ENCODE data around the gene FSIP1. TPM values are rescaled to one million over a fixed set of nuclear protein-coding genes. Genes with fewer than 3 reads are reported as not detected.

FSIP1 gene
- total and polyA plus RNA-seq, 5 donors, result 0.16 to 0.53 (median 0.34) TPM

GRCh38 chr15:39700375-39700700 is 82.3 kb downstream of the FSIP1 start:
- intact Hi-C loops (cut with DNase I), result no loop called here
- 92% methylated on average over 1 of the region's 1 CpG for WGBS

GRCh38 chr15:39699516-39700374 is 82.9 kb downstream of the FSIP1 start:
- Histone ChIP-seq H3K4me3 (ENCODE audit: low read length) (no peak overlapping the region), H3K9me3 (ENCODE audit: control insufficient read depth, low read length) (no peaks in the 10 kb centered on the region), H3K27me3 (ENCODE audit: control insufficient read depth, insufficient read depth) (no peaks in the 10 kb centered on the region), H3K27ac (ENCODE audit: low read length) (no peak overlapping the region), H3K4me1 (ENCODE audit: control insufficient read depth, insufficient read depth, low read length) (no peaks in the 10 kb centered on the region)
- DNase-seq (no peak), ATAC-seq (no peak)
- intact Hi-C loops (cut with DNase I), result no loop called here
- 60% methylated on average over 3 of the region's 3 CpGs for WGBS

More at GRCh38 chr15:39700375-39700700, 82.3 kb downstream of the FSIP1 start:
- no peak overlapping the region for H3K4me3 ChIP-seq (ENCODE audit: low read length)
- DNase-seq (no peak), ATAC-seq (no peak)
- H3K4me1 ChIP-seq (ENCODE audit: control insufficient read depth, insufficient read depth, low read length), result no peaks in the 10 kb centered on the region
- no peaks in the 10 kb centered on the region for H3K27me3 ChIP-seq (ENCODE audit: control insufficient read depth, insufficient read depth)
- H3K27ac ChIP-seq (ENCODE audit: low read length), result no peak overlapping the region
- H3K9me3 ChIP-seq (ENCODE audit: control insufficient read depth, low read length), result no peaks in the 10 kb centered on the region

DNA sequence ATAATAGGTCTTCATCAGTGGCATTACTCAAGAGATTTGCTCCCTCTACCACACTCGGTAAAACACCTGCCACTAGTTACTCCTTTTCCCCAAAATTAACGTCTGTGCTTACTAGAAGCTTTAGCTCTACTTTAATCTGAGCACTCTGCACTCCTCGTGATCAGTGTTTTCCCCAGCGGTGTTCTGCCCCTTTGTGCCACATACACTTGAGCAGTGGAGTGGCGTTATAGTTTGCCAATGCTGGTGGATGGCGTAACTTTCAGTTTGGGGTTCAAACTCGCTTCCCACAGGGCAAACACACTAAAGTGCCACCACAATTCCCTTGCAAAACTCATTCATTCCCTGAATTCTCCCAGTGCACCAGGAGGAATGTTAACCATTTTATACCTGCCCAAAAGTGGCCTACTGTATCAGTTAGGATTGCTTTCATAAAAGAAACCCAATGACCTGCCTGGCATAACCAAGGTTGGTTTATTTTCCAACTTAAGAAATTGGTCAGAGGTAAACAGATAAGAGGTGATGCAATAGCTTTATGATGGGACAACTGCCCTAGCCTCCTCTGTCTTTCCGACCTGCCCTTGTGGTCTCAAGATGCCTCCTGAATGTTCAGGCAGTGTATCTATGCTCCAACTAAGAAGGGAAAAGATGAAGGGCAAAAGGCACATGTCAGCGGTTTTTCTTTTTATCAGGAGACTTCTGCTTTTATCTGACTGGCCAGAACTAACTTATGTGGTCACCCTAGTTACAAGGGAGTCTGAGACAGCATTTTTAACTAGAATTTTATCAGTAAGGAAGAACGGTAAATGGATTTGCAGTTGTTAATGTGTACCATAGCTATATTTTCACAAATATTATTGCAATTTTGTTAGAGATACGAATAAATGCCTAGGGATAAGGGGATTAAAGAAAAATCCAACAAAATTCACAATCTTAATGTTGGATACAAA is 83.9 kb downstream of the FSIP1 start:
- no peaks in the 10 kb centered on the region for H3K9me3 ChIP-seq (ENCODE audit: control insufficient read depth, low read length)
- intact Hi-C loops (cut with DNase I), result no loop called here
- H3K4me1 ChIP-seq (ENCODE audit: control insufficient read depth, insufficient read depth, low read length), result no peaks in the 10 kb centered on the region
- H3K27ac ChIP-seq (ENCODE audit: low read length), result no peak overlapping the region
- no peaks in the 10 kb centered on the region for H3K27me3 ChIP-seq (ENCODE audit: control insufficient read depth, insufficient read depth)
- 74% methylated on average over 11 of the region's 11 CpGs for WGBS
- DNase-seq, result no peak
- ATAC-seq, result no peak
- H3K4me3 ChIP-seq (ENCODE audit: low read length), result no peak overlapping the region

DNA sequence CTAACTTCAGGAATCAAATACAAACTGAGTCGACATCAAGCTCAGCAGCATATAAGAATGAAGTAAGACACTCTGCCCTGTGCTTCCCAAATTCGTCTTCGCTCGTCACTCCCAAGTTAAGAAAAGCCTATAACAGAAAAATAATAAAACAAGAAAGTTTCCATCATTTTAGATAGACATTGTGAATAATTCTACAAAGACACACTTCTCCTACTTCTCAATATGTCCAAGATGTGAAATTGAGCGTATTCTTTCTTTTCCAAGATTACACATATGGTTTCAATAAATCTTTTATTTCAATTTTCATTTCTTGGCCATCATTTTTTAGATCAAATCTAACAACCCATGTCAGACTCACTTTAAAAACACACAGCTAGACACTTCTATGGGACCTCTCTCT is 85.1 kb downstream of the FSIP1 start:
- intact Hi-C loops (cut with DNase I), result no loop called here
- Histone ChIP-seq H3K4me1 (ENCODE audit: control insufficient read depth, insufficient read depth, low read length) (no peaks in the 10 kb centered on the region), H3K4me3 (ENCODE audit: low read length) (no peak overlapping the region), H3K27ac (ENCODE audit: low read length) (no peak overlapping the region), H3K9me3 (ENCODE audit: control insufficient read depth, low read length) (no peaks in the 10 kb centered on the region), H3K27me3 (ENCODE audit: control insufficient read depth, insufficient read depth) (no peaks in the 10 kb centered on the region)
- 96% methylated on average over 5 of the region's 5 CpGs for WGBS
- no peak for ATAC-seq
- no peak for DNase-seq

GRCh38 chr15:39695793-39696192 is 86.8 kb downstream of the FSIP1 start:
- ATAC-seq (no peak), DNase-seq (no peak)
- Histone ChIP-seq H3K27ac (ENCODE audit: low read length) (no peak overlapping the region), H3K9me3 (ENCODE audit: control insufficient read depth, low read length) (no peaks in the 10 kb centered on the region), H3K27me3 (ENCODE audit: control insufficient read depth, insufficient read depth) (no peaks in the 10 kb centered on the region), H3K4me1 (ENCODE audit: control insufficient read depth, insufficient read depth, low read length) (peaks cover under 1% of the 10 kb centered on the region), H3K4me3 (ENCODE audit: low read length) (no peak overlapping the region)
- 96% methylated on average over 2 of the region's 2 CpGs for WGBS
- intact Hi-C loops (cut with DNase I), result no loop called here

GRCh38 chr15:39692356-39693327 is 90.0 kb downstream of the FSIP1 start:
- Histone ChIP-seq H3K9me3 (ENCODE audit: control insufficient read depth, low read length) (no peaks in the 10 kb centered on the region), H3K27ac (ENCODE audit: low read length) (no peak overlapping the region), H3K4me3 (ENCODE audit: low read length) (no peak overlapping the region), H3K4me1 (ENCODE audit: control insufficient read depth, insufficient read depth, low read length) (peaks cover 3% of the 10 kb centered on the region), H3K27me3 (ENCODE audit: control insufficient read depth, insufficient read depth) (no peaks in the 10 kb centered on the region)
- ATAC-seq (no peak), DNase-seq (no peak)
- intact Hi-C loops (cut with DNase I), result no loop called here
- WGBS, result 58% methylated on average over 11 of the region's 11 CpGs

- Histone ChIP-seq H3K27me3 (ENCODE audit: control insufficient read depth, insufficient read depth) (no peaks in the 10 kb centered on the region), H3K9me3 (ENCODE audit: control insufficient read depth, low read length) (no peaks in the 10 kb centered on the region), H3K4me3 (ENCODE audit: low read length) (no peak overlapping the region), H3K27ac (ENCODE audit: low read length) (no peak overlapping the region), H3K4me1 (ENCODE audit: control insufficient read depth, insufficient read depth, low read length) (peaks cover 3% of the 10 kb centered on the region)
- no peak for DNase-seq
- 60% methylated on average over 6 of the region's 6 CpGs for WGBS
- intact Hi-C loops (cut with DNase I), result no loop called here
- ATAC-seq, result peak in 1 of 2 donors; percentile 26
Observed at GRCh38 chr15:39690881-39691634, 91.6 kb downstream of the FSIP1 start.

DNA sequence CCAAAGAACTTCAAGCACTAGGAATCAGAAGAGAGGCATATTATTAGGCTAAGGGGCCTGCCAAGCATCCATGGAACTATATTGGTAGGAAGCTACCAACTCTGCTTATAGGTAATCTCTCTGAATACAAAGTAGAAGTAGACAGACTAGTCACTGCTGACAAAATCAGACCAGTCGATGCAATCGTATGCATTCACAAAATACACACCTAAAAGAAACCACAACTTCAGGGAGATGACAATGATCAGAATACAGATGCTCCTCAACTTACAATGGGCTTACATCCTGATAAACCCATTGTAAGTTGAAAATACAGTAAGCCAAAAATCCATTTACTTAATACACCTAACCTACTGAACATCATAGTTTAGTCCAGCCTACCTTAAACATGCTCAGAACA is 94.7 kb downstream of the FSIP1 start:
- no peaks in the 10 kb centered on the region for H3K9me3 ChIP-seq (ENCODE audit: control insufficient read depth, low read length)
- ATAC-seq (no peak), DNase-seq (no peak)
- H3K4me1 ChIP-seq (ENCODE audit: control insufficient read depth, insufficient read depth, low read length), result peaks cover 3% of the 10 kb centered on the region
- H3K4me3 ChIP-seq (ENCODE audit: low read length), result no peak overlapping the region
- intact Hi-C loops (cut with DNase I), result loop anchor here (5.0 to 10.0 kb wide), 3 partner anchors 64 to 973 kb away; no protein-coding TSS in a partner anchor
- WGBS, result 95% methylated on average over 2 of the region's 2 CpGs
- H3K27me3 ChIP-seq (ENCODE audit: control insufficient read depth, insufficient read depth), result no peaks in the 10 kb centered on the region
- no peak overlapping the region for H3K27ac ChIP-seq (ENCODE audit: low read length)

DNA sequence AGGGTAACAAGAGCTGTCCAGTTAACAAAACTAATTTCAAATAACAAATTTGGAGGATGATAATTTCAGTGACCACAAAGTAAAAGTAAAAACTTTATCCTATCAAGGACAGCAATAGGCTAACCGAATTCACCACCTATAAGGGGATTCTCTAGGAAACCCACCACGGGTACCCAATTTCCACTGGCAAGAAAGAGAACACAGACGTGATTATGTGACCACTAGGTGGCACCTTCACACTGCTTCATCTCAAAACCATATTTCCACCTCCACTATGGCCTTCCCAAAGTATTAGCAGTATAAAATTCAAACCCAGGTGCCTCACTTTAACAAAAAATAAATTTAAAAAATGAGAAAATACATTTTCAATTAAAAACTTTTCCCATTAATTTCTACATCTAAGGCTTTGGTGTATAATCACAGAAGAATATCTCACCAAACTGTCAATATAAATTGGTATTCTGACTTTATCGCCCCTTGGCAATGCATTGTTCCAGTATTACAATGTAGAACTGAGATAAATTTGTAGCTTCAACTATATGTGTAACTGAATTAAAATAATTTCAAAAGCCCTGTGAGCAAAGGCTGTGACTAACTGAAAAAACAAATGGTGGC is 96.5 kb downstream of the FSIP1 start:
- no peaks in the 10 kb centered on the region for H3K9me3 ChIP-seq (ENCODE audit: control insufficient read depth, low read length)
- no peaks in the 10 kb centered on the region for H3K27me3 ChIP-seq (ENCODE audit: control insufficient read depth, insufficient read depth)
- no peak for DNase-seq
- ATAC-seq, result peak; percentile 49 to 68
- H3K27ac ChIP-seq (ENCODE audit: low read length), result no peak overlapping the region
- intact Hi-C loops (cut with DNase I), result loop anchor here (5.0 to 10.0 kb wide), 3 partner anchors 66 to 971 kb away; no protein-coding TSS in a partner anchor
- no peak overlapping the region for H3K4me3 ChIP-seq (ENCODE audit: low read length)
- H3K4me1 ChIP-seq (ENCODE audit: control insufficient read depth, insufficient read depth, low read length), result peaks cover 3% of the 10 kb centered on the region
- WGBS, result 26% methylated on average over 4 of the region's 4 CpGs

Measured in right cardiac atrium (tissue), 5 donors.